GM19240 (cell line): ENCODE results near the gene ALKBH1.

Experiments used
- DNase-seq: peaks from one replicate; pipeline ENCODE4 v3.0.0; 2011; ENCODE audit warnings: low spot score; ENCODE audit not compliant: insufficient read length

ALKBH1 gene

DNA sequence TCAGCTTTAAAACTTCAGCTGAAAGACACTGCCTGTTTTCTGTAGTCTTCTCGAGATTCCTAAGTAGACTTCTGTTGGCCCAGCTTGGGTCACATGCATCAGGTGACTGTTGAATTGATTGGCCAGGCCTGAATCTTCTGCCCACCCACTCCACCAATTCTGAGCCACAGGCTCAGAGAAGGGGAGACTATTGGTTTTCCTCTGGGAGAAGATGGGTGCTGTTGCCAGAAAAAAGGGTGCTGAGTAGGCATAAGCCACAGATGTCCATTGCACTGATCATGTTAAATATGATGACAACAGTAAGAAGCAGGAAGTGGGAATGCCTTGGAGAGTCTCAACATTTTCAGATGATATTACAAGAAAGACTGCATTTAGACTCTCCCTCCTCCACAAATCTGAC lies 84.6 kb downstream of the ALKBH1 start:
- DNase-seq, result no peak
